NCI-H2029 (cell line): ENCODE results near the gene VASH1.

Source experiments
- DNase-seq: peaks from one replicate; lab custom pipeline; 2025; lab: John Stamatoyannopoulos, UW

Gene VASH1

GRCh38 chr14:76742966-76743365 lies 18.3 kb upstream of the VASH1 start:
- DNase-seq: no peak

GRCh38 chr14:76752744-76753143 lies 8.5 kb upstream of the VASH1 start:
- no peak for DNase-seq

GRCh38 chr14:76753541-76754198 lies 7.6 kb upstream of the VASH1 start:
- no peak for DNase-seq

- DNase-seq: no peak
These were observed 6.7 kb upstream of the VASH1 start for GRCh38 chr14:76754586-76754985.

GRCh38 chr14:76755610-76756370 lies 5.5 kb upstream of the VASH1 start:
- DNase-seq: no peak

- DNase-seq: no peak
These were observed 4.9 kb upstream of the VASH1 start for GRCh38 chr14:76756371-76756750.

GRCh38 chr14:76759589-76759988 lies 1.7 kb upstream of the VASH1 start:
- no peak for DNase-seq

- DNase-seq: no peak
These were observed 735 bp upstream of the VASH1 start for GRCh38 chr14:76760331-76761135.

GRCh38 chr14:76761960-76762410 lies 717 bp downstream of the VASH1 start:
- DNase-seq: no peak

GRCh38 chr14:76762411-76763095 lies 1.3 kb downstream of the VASH1 start:
- DNase-seq: no peak

- DNase-seq: no peak
These were observed 2.1 kb downstream of the VASH1 start for GRCh38 chr14:76763096-76764041.

- no peak for DNase-seq
These were observed 4.2 kb downstream of the VASH1 start for GRCh38 chr14:76765461-76765931.

- no peak for DNase-seq
These were observed 6.7 kb downstream of the VASH1 start for GRCh38 chr14:76767681-76768656.

GRCh38 chr14:76768671-76769500 lies 7.6 kb downstream of the VASH1 start:
- DNase-seq: no peak

GRCh38 chr14:76769636-76770292 lies 8.5 kb downstream of the VASH1 start:
- DNase-seq: no peak

GRCh38 chr14:76770521-76771436 lies 9.5 kb downstream of the VASH1 start:
- DNase-seq: no peak

- DNase-seq: no peak
These were observed 10.2 kb downstream of the VASH1 start for GRCh38 chr14:76771437-76771980.
